Activated B cell treated with CpG ODN at 0.5 μM for 24 hours (primary cell): ENCODE results near the gene RPL10A. TPM values are rescaled to one million over a fixed set of nuclear protein-coding genes. Genes with fewer than 3 reads are reported as not detected.
"Not testable (repeated sequence)": the region's sequence is repeated elsewhere in the genome, so short reads cannot be mapped to it uniquely, and the experiment has no call there.

ENCODE experiments used
- ATAC-seq: fragments of 200-7000 bp; cut with Tn5 transposase; one replicate; pipeline ENCODE4 v1.10.0; 2021; ENCODE audit warnings: low read depth, mild to moderate bottlenecking, moderate library complexity
- CTCF ChIA-PET: fragments of 350-600 bp; sonication (Branson Sonifier 250); formaldehyde crosslinking; loops from one replicate; lab custom pipeline; 2021; ENCODE audit warnings: antibody characterized with exemption; lab: Charles Lee
- POLR2A ChIA-PET: fragments of 350-600 bp; sonication (Branson Sonifier 250); formaldehyde crosslinking; loops from one replicate; lab custom pipeline; 2021; ENCODE audit warnings: antibody characterized with exemption; lab: Charles Lee
- DNase-seq: peaks from one replicate; pipeline ENCODE4 v3.0.0; 2022
- H3K27ac Mint-ChIP-seq: one replicate; pipeline ENCODE4 v1.8.0; 2020; ENCODE audit warnings: mixed read lengths
- H3K27me3 Mint-ChIP-seq: one replicate; pipeline ENCODE4 v1.8.0; 2021; ENCODE audit warnings: mixed read lengths
- H3K36me3 Mint-ChIP-seq: one replicate; pipeline ENCODE4 v1.8.0; 2021; ENCODE audit warnings: low read depth, mixed read lengths
- H3K4me1 Mint-ChIP-seq: one replicate; pipeline ENCODE4 v1.8.0; 2021; ENCODE audit warnings: mixed read lengths
- H3K4me3 Mint-ChIP-seq: one replicate; pipeline ENCODE4 v1.8.0; 2020; ENCODE audit warnings: mild to moderate bottlenecking, mixed read lengths
- H3K9me3 Mint-ChIP-seq: one replicate; pipeline ENCODE4 v1.8.0; 2020; ENCODE audit warnings: mixed read lengths
- intact Hi-C: fragments of 100-400 bp; cut with micrococcal nuclease; formaldehyde crosslinking; loops from one replicate; pipeline ENCODE4 v1.15.1; 2024
- total RNA-seq: library from RNA; stranded (reverse); gene quantifications from 2 replicates; pipeline ENCODE4 v1.2.3, GENCODE V29; 2022
- TF ChIP-seq, protein P1 (sequence below): fragments of 200-600 bp; IDR thresholded peaks from one replicate; pipeline ENCODE4 v1.8.0; 2022; ENCODE audit warnings: antibody characterized with exemption, mild to moderate bottlenecking

Gene RPL10A
- total RNA-seq, 1 donor from 2014 or later: 2,485 TPM

DNA sequence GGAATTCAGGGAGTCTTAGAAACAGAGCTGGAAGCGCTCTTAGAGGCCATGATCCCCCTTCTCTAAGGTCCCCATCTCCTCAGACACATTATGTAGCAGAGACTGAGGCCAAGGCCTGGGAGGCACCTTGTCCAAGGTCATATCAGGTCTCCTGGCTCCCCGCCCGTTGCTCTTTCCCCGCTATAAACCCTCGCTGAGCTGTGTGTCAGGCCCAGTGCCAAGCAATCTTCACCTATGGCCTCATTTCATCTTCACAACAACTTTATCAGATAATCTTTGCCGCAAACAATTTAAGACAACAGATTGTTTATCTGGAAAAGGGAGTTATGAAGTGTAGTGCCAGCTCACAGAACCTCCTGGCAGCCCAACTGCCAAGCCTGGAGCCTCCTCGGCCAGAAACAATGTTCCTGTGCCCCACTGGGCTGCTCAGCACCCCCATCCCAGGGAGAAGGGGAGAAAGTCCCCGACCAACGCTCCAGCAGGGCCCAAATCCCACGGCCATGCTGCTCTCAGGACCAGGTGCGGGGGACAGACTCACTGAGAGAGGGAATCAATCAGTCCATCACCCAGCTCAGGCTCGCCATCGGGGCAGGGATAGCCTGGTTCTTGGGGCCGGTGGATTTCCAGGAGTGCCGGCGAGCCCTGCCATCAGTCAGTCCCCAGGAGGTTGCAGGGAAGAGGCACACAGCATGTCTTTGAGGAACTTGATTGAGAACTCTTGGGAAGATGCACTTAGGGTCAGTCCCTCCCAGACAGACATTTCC, 32.9 kb upstream of the RPL10A start:
- no peak overlapping the region for H3K4me3 Mint-ChIP-seq
- ChIA-PET POLR2A (no interaction called here), CTCF (no interaction called here)
- TF ChIP-seq, protein P1, sequence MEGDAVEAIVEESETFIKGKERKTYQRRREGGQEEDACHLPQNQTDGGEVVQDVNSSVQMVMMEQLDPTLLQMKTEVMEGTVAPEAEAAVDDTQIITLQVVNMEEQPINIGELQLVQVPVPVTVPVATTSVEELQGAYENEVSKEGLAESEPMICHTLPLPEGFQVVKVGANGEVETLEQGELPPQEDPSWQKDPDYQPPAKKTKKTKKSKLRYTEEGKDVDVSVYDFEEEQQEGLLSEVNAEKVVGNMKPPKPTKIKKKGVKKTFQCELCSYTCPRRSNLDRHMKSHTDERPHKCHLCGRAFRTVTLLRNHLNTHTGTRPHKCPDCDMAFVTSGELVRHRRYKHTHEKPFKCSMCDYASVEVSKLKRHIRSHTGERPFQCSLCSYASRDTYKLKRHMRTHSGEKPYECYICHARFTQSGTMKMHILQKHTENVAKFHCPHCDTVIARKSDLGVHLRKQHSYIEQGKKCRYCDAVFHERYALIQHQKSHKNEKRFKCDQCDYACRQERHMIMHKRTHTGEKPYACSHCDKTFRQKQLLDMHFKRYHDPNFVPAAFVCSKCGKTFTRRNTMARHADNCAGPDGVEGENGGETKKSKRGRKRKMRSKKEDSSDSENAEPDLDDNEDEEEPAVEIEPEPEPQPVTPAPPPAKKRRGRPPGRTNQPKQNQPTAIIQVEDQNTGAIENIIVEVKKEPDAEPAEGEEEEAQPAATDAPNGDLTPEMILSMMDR: no peak
- H3K36me3 Mint-ChIP-seq: no peaks in the 10 kb centered on the region
- no peak overlapping the region for H3K27ac Mint-ChIP-seq
- no peak for ATAC-seq
- no peak for DNase-seq
- H3K4me1 Mint-ChIP-seq: no peaks in the 10 kb centered on the region
- no peaks in the 10 kb centered on the region for H3K27me3 Mint-ChIP-seq
- no peaks in the 10 kb centered on the region for H3K9me3 Mint-ChIP-seq
- intact Hi-C loops: no loop called here

DNA sequence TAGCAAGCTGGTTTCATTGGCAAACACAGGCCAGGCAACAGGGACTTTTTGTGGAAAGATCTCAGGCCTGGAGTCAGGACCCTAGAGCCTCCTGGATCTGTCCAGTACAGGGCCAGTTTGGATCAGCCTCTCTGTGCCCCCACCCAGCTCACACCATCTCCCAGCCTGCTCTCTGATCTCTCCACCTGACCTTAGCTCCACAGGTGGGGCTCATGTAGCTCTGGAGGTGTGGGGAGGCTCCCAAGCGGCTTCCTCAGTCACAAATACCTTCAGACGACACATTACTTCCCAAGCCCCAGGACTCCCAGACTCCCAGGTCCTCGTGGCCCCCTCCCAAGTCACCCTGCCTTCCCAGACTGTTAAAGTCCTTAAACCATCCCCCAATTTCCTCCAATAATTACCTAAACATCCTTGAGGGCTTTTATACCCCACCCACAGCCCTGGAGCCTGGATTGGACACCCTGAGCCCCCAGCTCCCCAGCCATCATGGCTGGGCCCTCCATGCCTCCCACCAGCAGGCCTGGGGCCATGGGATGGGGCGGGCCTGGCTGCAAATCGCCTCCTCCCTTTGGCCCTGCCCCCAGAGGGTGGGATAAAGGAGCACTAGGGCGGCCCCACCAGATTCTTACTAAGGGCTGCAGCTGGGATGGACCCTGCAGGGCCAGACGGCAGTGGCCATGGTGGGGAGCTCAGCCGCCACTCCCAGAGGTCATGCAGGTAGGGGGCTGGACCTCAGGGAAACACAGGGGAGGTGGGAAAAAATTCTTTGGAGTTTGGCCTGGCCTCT, 31.9 kb upstream of the RPL10A start:
- H3K9me3 Mint-ChIP-seq: no peaks in the 10 kb centered on the region
- DNase-seq (no peak), ATAC-seq (no peak)
- H3K27me3 Mint-ChIP-seq: no peaks in the 10 kb centered on the region
- no peaks in the 10 kb centered on the region for H3K4me1 Mint-ChIP-seq
- intact Hi-C loops: no loop called here
- no peaks in the 10 kb centered on the region for H3K36me3 Mint-ChIP-seq
- ChIA-PET CTCF (interaction anchor here (0.7 kb wide), 1 partner anchor 13 kb away, joined by 3 read pairs; no protein-coding TSS in a partner anchor), POLR2A (no interaction called here)
- H3K4me3 Mint-ChIP-seq: no peak overlapping the region
- TF ChIP-seq, protein P1: no peak
- H3K27ac Mint-ChIP-seq: no peak overlapping the region

DNA sequence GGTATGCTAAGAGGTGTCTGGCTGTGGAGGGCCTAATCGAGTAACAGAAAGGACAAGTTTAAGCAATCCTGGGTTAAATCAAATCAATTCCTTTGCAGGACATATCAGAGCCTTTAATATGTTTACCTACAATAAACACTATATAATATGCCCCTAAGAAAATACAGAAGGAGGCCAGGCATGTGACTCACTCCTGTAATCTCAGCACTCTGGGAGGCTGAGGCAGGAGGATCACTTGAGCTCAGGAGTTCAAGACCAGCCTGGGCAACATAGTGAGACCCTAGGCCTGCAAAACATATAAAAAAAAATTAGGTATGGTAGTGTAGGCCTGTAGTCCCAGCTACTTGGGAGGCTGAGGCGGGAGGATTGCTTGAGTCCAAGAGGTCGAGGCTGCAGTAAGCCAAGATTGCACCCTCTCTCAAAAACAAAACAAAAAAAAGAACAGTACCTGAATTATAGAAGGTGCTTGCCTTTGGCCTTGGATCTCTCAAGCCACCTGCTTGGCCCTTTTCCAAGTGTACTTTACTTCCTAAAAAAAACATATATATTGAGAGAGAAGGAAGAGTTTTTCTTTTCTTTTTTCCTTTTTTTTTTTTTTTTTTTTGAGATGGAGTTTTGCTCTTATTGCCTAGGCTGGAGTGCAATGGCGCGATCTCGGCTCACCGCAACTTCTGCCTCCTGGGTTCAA, 29.7 kb upstream of the RPL10A start:
- DNase-seq, H3K4me1 Mint-ChIP-seq, intact Hi-C loops, H3K27me3 Mint-ChIP-seq, H3K27ac Mint-ChIP-seq, CTCF ChIA-PET, H3K9me3 Mint-ChIP-seq, POLR2A ChIA-PET, H3K4me3 Mint-ChIP-seq, ATAC-seq, H3K36me3 Mint-ChIP-seq: not testable (repeated sequence)

DNA sequence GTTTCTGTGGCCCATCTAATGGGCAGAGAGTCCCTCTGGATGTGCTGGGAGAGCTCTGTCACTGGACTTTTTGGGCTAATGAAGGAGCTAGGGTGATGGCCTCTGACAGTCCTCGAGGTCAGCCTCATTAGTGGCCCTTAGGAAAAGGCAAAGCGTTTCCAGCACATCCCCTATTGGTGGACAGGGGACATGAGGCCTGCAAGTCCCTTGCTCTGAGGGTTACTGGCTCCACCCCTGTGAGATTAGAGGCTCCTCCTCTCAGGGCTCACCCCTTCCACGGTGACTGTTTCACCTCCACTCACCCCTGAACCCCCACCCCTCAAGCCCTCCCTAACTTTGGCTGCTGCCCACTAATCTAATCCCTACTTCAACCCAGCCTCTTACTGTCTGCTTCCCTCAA, 28.9 kb upstream of the RPL10A start:
- ChIA-PET POLR2A (no interaction called here), CTCF (no interaction called here)
- ATAC-seq: no peak
- Mint-ChIP-seq H3K9me3 (no peaks in the 10 kb centered on the region), H3K4me1 (no peaks in the 10 kb centered on the region), H3K36me3 (no peaks in the 10 kb centered on the region), H3K4me3 (no peak overlapping the region), H3K27me3 (no peaks in the 10 kb centered on the region), H3K27ac (no peak overlapping the region)
- DNase-seq: no peak
- intact Hi-C loops: no loop called here
- TF ChIP-seq, protein P1: no peak

DNA sequence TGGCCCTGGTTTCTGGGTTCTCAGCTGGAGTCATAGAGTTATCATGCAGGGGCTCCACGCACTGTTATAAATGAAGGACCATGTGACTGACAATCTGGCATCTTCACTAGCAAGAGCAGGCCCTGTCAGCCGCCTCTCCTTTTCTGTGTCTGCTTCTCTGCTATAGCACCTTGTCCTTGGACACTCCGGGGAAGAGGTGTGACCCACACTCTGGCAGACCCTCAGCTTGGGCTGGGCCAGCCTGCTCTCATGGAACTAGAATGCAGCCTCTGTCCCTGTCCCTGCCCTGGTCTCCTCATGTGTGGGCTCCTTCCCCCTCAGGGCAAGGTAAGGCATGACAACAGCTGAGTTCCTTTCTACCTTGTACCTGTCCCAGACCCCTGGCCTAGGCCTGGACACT, 27.0 kb upstream of the RPL10A start:
- no peaks in the 10 kb centered on the region for H3K36me3 Mint-ChIP-seq
- ATAC-seq: no peak
- intact Hi-C loops: no loop called here
- no peak overlapping the region for H3K4me3 Mint-ChIP-seq
- DNase-seq: no peak
- CTCF ChIA-PET: no interaction called here
- no peak overlapping the region for H3K27ac Mint-ChIP-seq
- TF ChIP-seq, protein P1: no peak
- POLR2A ChIA-PET: no interaction called here
- H3K27me3 Mint-ChIP-seq: no peaks in the 10 kb centered on the region
- H3K9me3 Mint-ChIP-seq: no peaks in the 10 kb centered on the region
- no peaks in the 10 kb centered on the region for H3K4me1 Mint-ChIP-seq
